Neural cell (in vitro differentiated cells): ENCODE results near the gene BCL11B. TPM values are rescaled to one million over a fixed set of nuclear protein-coding genes. Genes with fewer than 3 reads are reported as not detected.
"Not testable (repeated sequence)": the region's sequence is repeated elsewhere in the genome, so short reads cannot be mapped to it uniquely, and the experiment has no call there.

Experiments used
- H2AFZ ChIP-seq: fragments of 200-600, 300-800 bp; sonication (generic), shearing (Covaris generic); 2 replicates; pipeline ENCODE4 v1.6.0; 2014; ENCODE audit warnings: low read depth, mild to moderate bottlenecking, antibody characterized with exemption, low read length, moderate library complexity
- H3F3A ChIP-seq: fragments of 200-600 bp; shearing (Covaris generic); 2 replicates; pipeline ENCODE4 v1.6.1; 2016; ENCODE audit warnings: mild to moderate bottlenecking, moderate library complexity, mixed read lengths, antibody characterized with exemption, low read length; ENCODE audit not compliant: insufficient read depth, poor library complexity, severe bottlenecking
- H3K27ac ChIP-seq: fragments of 200-600, 300-800 bp; sonication (generic), shearing (Covaris generic); 2 replicates; pipeline ENCODE4 v1.5.1; 2014; ENCODE audit warnings: mild to moderate bottlenecking, low read length, moderate library complexity
- H3K27me3 ChIP-seq: fragments of 300-800, 200-600 bp; sonication (generic), shearing (Covaris generic); 2 replicates; pipeline ENCODE4 v1.6.0; 2014; ENCODE audit warnings: mild to moderate bottlenecking, low read depth, low read length, moderate library complexity; ENCODE audit not compliant: insufficient read depth
- H3K36me3 ChIP-seq: fragments of 300-800, 200-600 bp; sonication (generic), shearing (Covaris generic); 2 replicates; pipeline ENCODE4 v1.5.1; 2014; ENCODE audit warnings: mild to moderate bottlenecking, antibody characterized with exemption, low read length, moderate library complexity; ENCODE audit not compliant: insufficient read depth
- H3K4me2 ChIP-seq: fragments of 300-800, 200-600 bp; sonication (generic), shearing (Covaris generic); 2 replicates; pipeline ENCODE4 v1.6.0; 2014; ENCODE audit warnings: mild to moderate bottlenecking, low read length
- H3K4me3 ChIP-seq: fragments of 300-800, 200-600 bp; sonication (generic), shearing (Covaris generic); 2 replicates; pipeline ENCODE4 v1.5.1; 2014; ENCODE audit warnings: mild to moderate bottlenecking, low read length, moderate library complexity
- H3K79me2 ChIP-seq: fragments of 200-600 bp; shearing (Covaris generic); replicated peaks from 2 replicates; pipeline ENCODE4 v1.6.0; 2014; ENCODE audit warnings: mild to moderate bottlenecking, low read length, moderate library complexity; ENCODE audit not compliant: insufficient read depth
- H3K9ac ChIP-seq: fragments of 300-800, 200-600 bp; sonication (generic), shearing (Covaris generic); 2 replicates; pipeline ENCODE4 v1.6.1; 2016; ENCODE audit warnings: mild to moderate bottlenecking, low read length, mixed read lengths
- H3K9me2 ChIP-seq: fragments of 200-600 bp; shearing (Covaris generic); 2 replicates; pipeline ENCODE4 v1.6.1; 2016; ENCODE audit warnings: mild to moderate bottlenecking, low read length, mixed read lengths; ENCODE audit not compliant: insufficient read depth
- H3K9me3 ChIP-seq: fragments of 200-600, 300-800 bp; sonication (generic), shearing (Covaris generic); 2 replicates; pipeline ENCODE4 v1.6.1; 2016; ENCODE audit warnings: mild to moderate bottlenecking, mixed run types, low read length, moderate library complexity, mixed read lengths
- H4K20me1 ChIP-seq: fragments of 200-600 bp; shearing (Covaris generic); 2 replicates; pipeline ENCODE4 v1.6.1; 2016; ENCODE audit warnings: mild to moderate bottlenecking, mixed run types; ENCODE audit not compliant: insufficient read depth
- CTCF ChIP-seq: fragments of 450-650 bp; IDR thresholded peaks from 2 replicates; pipeline ENCODE4 v1.5.1; 2014; ENCODE audit warnings: antibody characterized with exemption, mild to moderate bottlenecking, moderate library complexity; ENCODE audit not compliant: poor library complexity, severe bottlenecking
- EP300 ChIP-seq: fragments of 450-650 bp; conservative IDR thresholded peaks from 2 replicates; pipeline ENCODE4 v1.6.1; 2014; ENCODE audit warnings: antibody characterized with exemption, mild to moderate bottlenecking, moderate library complexity; ENCODE audit not compliant: poor library complexity, severe bottlenecking
- EZH2 ChIP-seq: fragments of 200-600, 300-800 bp; shearing (Covaris generic), sonication (generic); IDR thresholded peaks from 2 replicates; pipeline ENCODE4 v1.6.1; 2014; ENCODE audit warnings: antibody characterized with exemption, low read length, borderline replicate concordance, mild to moderate bottlenecking; ENCODE audit not compliant: insufficient read depth, poor library complexity, severe bottlenecking
- MXI1 ChIP-seq: fragments of 450-650 bp; conservative IDR thresholded peaks from 2 replicates; pipeline ENCODE4 v1.6.1; 2014; ENCODE audit warnings: antibody characterized with exemption, mild to moderate bottlenecking; ENCODE audit not compliant: poor library complexity, severe bottlenecking
- POLR2AphosphoS5 ChIP-seq: IDR thresholded peaks from 2 replicates; pipeline ENCODE4 v1.6.1; 2012
- RAD21 ChIP-seq: fragments of 450-650 bp; conservative IDR thresholded peaks from 2 replicates; pipeline ENCODE4 v1.6.1; 2014; ENCODE audit warnings: antibody characterized with exemption, mild to moderate bottlenecking, moderate library complexity
- REST ChIP-seq: IDR thresholded peaks from 2 replicates; pipeline ENCODE4 v1.6.1; 2012; ENCODE audit warnings: borderline replicate concordance
- SMC3 ChIP-seq: fragments of 450-650 bp; conservative IDR thresholded peaks from 2 replicates; pipeline ENCODE4 v1.6.1; 2014; ENCODE audit warnings: antibody characterized with exemption, mild to moderate bottlenecking, moderate library complexity; ENCODE audit not compliant: poor library complexity
- TAF1 ChIP-seq: IDR thresholded peaks from 2 replicates; pipeline ENCODE4 v1.6.1; 2012; ENCODE audit warnings: low read depth
- polyA plus RNA-seq: library from polyadenylated mRNA; depleted of rRNA; stranded (reverse); fragments of >200 nt; gene quantifications from 2 replicates; pipeline ENCODE4 v1.2.3, GENCODE V29; 2014

BCL11B gene
- polyA plus RNA-seq, 1 donor from 2014 or later, result 104 TPM

DNA sequence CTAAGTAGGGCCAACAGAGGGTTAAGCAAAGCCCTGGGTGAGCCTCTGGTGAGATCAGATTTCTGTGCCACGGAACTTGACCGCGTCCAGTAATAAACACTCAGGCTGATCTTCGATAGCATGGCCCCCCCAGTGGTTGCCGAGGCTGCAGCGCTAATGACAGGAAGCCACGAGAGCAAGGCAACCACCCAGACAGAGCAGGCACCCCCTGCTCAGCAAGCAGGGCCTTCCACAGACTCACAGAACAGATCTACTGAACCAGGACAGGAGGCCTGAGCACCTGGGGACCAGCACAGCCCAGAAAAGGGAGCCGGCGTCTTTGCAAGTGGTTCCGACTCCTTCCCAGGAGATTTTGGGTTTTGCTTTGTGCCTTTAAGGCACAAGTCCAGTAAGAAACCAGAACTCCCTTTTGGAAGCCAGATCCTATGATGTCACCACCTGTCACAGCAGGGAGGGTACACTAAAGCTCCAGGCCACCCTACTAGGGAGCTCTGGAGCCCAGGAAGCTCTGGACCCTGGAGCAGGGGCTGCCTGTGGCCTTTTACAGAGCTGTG lies 42.3 kb downstream of the BCL11B start:
- H3K4me3 ChIP-seq, result peak overlapping the region; percentile 48
- no peak overlapping the region for H2AFZ ChIP-seq
- no peak overlapping the region for H3K9ac ChIP-seq
- no peaks in the 10 kb centered on the region for H3K36me3 ChIP-seq
- peaks cover 94% of the 10 kb centered on the region for H3K79me2 ChIP-seq
- H3K9me3 ChIP-seq, result no peaks in the 10 kb centered on the region
- TF ChIP-seq MXI1 (no peak), POLR2AphosphoS5 (no peak), REST (no peak), TAF1 (no peak), EZH2 (no peak), RAD21 (no peak), SMC3 (no peak), CTCF (no peak), EP300 (no peak)
- H3K27me3 ChIP-seq, result no peaks in the 10 kb centered on the region
- no peak overlapping the region for H3K27ac ChIP-seq
- H3K4me2 ChIP-seq, result no peak overlapping the region
- peaks cover 4% of the 10 kb centered on the region for H3F3A ChIP-seq
- no peaks in the 10 kb centered on the region for H3K9me2 ChIP-seq
- peaks cover 100% of the 10 kb centered on the region for H4K20me1 ChIP-seq

- not testable (repeated sequence) for H3K9ac ChIP-seq, H2AFZ ChIP-seq, H3K36me3 ChIP-seq, H3K27me3 ChIP-seq, H3K27ac ChIP-seq, H3F3A ChIP-seq, H3K4me2 ChIP-seq, H3K4me3 ChIP-seq, H3K9me2 ChIP-seq, H3K9me3 ChIP-seq
- Histone ChIP-seq H3K79me2 (peaks cover 94% of the 10 kb centered on the region), H4K20me1 (peaks cover 100% of the 10 kb centered on the region)
Measured at GRCh38 chr14:99228760-99229159, 43.2 kb downstream of the BCL11B start.

DNA sequence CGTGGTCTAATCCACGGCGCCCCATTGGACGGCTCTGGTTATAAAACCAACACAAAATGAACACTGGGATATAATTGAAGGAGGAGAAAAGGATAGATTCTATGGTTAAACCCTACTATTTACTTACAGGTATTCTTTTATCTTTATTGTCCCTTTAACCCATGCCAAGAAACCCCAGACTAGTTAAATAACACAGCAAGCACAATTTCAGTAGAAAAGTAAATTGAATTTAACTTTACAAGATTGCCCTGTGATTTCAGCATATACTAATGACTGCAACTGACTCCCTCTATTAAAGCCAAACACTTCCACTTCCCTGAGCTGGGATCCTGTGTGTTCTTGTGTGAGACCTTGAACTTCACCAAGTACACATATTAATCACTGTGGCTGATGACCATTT lies 45.3 kb downstream of the BCL11B start:
- Histone ChIP-seq H3F3A (peaks cover 4% of the 10 kb centered on the region), H3K27ac (no peak overlapping the region), H3K9ac (no peak overlapping the region), H3K4me3 (no peak overlapping the region), H3K36me3 (no peaks in the 10 kb centered on the region), H3K4me2 (no peak overlapping the region), H3K9me3 (no peaks in the 10 kb centered on the region), H3K79me2 (peaks cover 94% of the 10 kb centered on the region), H3K9me2 (no peaks in the 10 kb centered on the region), H4K20me1 (peaks cover 100% of the 10 kb centered on the region), H3K27me3 (no peaks in the 10 kb centered on the region), H2AFZ (no peak overlapping the region)
- TF ChIP-seq EP300 (no peak), CTCF (no peak), EZH2 (no peak), REST (no peak), SMC3 (no peak), POLR2AphosphoS5 (no peak), MXI1 (no peak), RAD21 (no peak), TAF1 (no peak)
